COLO668 (cell line): Measurements from ENCODE around the gene PLEKHA7.

Experiments used
- DNase-seq: peaks from one replicate; lab custom pipeline; 2025; ENCODE audit not compliant: unreplicated experiment; lab: John Stamatoyannopoulos, UW

Gene PLEKHA7

DNA sequence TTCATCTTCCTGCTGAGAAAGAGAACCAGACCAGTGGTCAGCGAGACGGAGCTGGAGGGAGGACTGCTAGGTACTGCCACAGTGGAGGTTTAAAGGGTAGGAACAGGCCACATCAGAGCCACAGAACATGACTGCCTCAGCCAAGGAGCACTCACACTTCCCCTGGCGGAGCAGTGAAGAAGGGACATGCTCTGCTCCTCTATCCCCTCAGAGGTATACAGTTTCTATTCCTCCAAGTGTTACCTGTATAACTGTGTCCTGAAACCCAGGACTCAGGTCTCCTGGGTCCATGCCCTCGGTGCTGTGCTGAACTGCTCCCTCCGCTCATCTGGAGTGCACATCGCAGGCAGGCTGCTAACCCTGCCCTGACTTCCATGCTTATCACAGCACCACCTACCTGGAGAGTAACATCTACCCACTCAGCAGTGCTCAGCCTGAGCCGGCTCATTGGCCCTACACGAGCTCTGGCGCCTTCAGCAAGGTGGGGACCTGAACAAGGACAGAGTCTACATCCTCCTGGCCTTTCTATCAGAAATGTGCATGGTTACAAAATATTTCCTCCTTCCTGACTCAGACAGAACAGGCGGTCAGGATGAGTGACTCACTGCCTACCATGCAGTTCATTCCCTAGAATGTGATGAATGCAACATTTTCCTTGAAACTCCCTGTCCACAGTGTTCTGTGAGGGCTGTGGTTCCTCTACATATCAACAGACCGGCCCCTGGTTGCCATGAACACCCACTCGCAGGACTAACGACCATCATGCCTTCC is 222.8 kb downstream of the PLEKHA7 start:
- no peak for DNase-seq

DNA sequence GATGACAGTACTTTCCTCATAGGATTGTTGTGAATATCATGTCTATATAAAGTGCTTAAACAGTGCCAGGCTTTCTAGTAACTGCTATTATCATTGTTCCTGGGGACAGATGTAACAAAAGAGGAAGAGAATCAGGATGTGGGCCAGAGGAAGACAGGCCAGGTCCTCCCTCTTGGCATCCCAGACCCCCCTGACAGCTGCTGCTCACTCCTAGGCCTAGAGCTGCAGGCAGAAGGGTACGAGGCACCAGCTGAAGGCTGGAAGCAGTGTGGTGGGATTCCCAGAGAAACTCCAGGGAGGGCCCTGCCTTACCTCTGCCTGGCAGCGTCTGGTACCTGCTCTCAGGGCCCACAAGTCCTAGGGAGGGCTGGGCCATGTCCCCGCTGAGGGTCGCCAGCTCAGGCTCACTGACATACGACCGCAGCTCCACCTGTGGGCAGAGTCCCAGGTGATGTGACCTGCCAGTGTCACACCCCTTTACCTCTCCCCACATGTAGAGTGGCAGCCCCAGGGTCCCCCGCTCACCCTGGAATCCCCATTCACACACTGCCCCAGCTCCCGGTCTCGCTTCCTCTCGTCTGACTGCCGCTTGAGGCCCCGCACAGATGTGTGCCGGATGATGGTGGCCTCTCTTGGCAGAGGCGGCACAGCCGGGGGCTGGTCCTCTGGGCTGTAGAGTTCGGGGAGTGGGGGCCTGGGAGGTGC is 223.6 kb downstream of the PLEKHA7 start:
- DNase-seq, result no peak

DNA sequence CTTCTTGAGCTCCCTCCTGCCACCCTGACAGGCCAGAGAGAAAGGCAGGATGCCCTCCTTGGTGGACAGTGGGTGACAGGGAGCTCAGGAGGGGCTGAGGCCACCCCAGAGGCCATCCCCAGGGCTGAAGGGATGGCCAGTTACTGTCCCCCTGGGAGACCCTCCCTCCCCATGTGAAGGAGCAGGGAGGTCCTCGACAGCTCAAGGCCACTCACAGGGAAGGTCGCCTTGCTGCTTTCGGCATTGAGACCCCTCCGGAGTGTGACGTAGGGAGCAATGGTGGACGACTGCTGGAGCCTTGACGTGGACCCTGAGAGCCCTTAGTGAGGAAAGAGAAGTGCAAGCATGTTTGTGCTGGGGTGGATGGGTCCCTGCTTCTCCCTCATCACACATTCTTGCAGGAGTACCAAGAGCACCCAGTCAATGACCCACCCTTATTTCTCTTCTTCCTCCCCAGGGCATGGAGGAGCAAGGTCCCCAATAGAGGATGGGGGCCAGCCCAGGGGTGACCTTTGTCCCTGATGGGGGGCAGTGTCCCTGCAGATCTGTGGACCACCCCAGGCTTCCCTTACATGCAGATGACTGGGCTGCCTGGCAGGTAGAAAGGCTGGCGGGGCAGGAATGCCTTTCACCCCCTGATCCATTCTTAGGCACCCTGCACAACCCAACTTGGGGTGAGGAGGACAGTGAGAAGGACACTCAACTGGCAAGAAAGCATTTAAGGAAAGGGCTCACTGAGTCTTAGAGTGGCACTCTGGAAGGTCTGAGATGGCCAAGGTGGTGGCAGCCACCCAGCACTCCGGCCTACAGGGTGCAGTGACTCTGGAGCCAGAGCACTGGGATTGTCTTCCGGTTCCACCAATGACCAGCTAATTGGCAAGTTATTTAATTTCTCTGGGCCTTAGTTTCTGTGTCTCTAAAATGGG is 224.4 kb downstream of the PLEKHA7 start:
- DNase-seq, result no peak

DNA sequence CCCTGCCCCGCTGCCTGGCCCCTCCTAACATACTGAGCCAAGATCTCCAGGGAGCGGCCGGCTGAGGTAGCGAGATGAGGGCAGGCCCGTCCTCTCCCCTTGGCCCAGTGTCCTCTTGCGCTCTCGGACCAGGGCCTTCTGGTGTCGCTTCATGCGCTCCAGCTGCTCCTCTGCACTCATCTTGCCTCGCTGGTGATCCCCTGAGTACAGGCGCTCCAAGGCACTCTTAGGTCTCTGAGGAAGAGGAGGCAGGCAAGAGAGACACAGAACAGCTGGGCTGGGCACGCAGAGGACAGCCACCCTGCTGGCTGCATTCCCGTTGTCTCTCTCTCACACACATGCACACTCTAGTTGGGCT is 225.2 kb downstream of the PLEKHA7 start:
- no peak for DNase-seq

DNA sequence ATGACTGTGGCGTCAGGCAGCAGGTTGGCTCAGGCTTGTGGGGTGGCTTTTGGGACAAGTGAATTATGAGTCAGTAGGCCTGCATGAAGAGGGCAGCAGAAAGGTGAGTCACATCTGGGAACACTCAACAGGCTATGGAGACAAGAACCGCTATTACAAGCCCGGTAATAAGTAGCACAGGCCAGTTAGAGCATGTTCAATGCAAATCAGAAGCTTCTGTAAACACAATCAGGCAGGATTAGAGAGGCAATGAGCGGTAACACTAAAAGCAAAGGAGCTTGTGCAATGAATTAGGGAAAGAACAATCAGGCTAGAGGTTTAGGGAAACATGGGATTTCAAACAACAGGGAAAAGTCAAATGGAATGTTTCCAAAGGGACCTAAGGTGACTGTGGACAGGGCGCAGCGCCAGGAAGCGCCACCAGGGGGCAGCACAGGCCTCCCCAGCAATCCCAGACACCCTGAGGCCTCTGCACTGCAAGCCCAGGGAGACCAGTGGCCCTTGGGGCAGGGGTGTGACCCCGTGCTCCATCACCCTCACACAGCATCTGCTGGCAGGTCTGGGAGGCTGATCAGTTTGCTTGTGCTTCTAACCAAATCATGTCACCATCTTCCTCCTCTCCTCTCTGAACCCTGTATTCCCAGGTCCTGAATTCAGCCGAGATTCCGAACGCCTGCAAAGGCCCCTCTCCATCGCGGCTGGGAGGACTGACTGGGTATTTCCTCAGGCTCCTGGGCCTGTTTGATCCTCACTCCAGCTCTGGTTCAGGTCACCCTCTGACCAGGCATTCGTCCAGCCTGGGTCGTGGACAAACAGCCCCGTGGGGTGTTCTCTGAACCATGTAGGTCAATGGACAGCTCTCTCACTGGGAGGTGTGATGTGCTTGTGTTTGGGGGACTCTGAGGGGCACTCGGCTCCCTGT is 225.8 kb downstream of the PLEKHA7 start:
- DNase-seq, result peak; percentile 63

DNA sequence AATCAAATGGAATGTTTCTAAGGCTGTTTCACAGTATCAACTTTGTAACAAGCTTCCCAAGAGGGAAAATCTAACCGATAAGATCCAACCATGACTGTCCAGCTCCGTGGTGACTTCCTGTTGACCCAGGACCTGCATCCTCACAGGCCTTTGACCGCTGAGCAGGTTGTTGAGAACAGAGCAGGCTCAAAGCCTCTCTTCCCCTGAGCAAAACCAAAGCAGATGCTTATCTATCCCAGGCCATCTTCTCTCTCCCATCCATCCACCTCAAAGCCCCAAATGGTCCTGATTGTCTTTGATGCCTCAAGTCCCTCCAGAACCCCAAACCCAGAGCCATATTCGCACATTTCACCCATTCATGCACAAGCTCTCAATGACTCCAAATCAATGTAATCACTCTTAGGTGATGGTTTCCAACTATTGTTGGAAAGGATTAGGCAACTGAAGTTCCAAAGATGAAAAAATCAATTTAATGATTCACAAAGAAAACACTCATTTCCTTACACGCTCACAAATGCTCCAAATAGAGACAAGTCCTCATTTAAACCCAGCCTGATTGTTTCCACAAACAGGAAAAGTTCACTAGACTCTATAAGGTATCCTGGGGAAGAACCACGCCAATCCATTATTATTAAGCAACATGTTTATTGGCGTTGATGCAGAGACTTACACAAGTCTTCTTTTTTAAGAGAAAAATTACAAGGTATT is 227.0 kb downstream of the PLEKHA7 start:
- no peak for DNase-seq

DNA sequence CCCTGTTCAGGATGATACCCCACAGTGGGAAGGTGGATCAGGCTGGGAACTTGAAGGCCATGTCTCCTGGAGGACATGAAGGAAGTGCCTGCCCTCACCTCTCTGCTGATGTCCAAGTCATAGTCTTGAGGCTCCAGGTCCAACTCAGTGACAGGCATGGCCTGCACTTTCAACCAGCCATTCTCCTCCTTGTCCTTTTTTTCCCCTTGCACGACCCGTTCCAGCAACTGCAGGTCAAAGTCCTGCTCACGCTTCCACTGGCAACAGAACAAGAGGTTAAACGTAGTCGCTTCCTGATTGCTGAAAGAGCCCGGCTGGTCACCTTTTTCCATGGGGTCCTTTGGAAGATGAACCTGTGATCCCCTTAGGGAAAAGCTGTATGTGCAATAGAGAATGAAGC is 228.1 kb downstream of the PLEKHA7 start:
- no peak for DNase-seq

DNA sequence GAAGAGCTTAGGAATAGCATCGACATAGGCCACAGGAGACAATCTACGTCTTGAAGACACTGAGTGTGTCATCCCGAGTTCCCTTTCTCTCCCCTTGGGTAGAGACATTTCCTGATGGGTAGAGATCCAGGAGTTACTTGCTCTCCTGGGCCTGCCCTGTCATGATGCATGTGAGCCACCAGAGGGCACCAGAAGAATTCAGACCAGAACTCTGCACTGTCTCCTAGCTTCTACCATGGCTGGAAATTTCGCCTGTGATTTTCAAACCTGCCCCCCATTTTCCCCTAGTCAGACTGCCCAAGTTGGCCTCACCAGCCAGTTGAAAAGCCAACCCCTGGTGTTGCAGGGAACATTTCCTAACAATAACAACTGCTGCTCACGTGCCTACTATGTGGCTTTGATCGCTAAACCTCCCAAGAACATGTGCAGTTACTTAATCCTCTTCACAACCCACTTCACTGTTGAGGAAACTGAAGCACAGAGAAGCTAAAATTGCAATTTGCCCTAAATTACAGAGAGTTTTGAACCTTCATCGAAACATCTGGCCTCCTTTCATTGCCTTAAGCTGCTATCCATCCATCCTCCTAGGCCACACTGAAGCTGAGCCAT is 228.6 kb downstream of the PLEKHA7 start:
- peak; percentile 56 for DNase-seq

DNA sequence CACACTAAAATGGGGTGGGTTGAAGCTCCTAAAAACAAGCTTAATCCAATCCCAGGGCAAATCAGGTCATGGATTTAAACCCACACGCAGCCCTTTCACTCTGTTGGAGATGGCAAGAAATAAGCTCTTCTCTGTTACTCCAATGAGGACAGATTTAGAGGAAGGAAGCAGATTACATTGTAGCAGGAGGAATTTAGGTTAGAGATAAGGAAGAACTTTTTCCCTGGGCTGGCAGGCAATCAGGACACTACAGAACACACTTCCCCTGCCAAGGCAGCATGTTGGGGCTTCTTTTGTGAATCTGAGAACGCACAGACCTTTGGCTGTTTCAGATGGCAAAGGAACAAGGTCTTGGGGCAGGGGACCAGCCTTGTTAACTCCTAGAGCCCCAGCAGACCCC is 229.5 kb downstream of the PLEKHA7 start:
- no peak for DNase-seq

DNA sequence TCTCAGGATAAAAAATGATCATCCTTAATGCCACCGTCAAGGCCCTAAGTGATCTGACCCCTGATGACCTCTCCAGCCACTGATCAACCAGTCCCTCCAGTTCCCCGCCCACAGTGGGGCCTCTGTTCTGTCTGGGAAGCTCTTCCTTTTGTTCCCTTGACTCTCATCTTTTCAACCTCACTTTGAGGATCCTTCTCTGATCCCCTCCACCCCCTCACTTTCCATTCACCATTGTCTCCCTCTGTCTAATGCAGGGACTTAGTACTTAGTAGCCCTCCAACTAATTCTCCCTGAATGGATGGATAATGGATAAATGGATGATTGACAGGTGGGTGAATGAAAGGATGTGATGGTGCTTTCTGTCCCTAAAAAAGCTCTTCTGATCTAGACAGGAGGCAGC is 230.1 kb downstream of the PLEKHA7 start:
- no peak for DNase-seq

DNA sequence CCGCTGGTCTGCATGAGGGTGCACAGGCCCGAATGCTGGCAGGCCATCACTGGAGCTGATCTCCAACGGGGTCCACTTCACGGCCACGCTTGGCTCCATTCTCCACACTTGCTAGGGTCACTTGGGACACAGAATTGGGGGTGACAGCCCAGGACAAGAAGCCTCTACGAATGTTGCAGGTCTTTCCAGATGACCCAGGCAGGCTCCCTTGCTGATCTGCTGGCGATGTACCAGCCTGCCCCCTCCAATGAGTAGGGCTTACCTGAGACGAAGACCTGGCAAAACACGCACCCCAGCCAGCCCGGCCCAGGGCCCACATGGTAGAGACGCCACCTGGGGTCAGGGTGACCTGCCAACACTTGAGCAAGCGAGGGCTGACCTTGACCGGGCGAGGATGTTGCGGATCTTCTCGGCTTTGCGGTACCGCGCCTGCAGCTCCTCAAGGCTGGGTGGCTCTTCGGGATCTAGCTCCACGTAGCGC is 230.9 kb downstream of the PLEKHA7 start:
- no peak for DNase-seq

DNA sequence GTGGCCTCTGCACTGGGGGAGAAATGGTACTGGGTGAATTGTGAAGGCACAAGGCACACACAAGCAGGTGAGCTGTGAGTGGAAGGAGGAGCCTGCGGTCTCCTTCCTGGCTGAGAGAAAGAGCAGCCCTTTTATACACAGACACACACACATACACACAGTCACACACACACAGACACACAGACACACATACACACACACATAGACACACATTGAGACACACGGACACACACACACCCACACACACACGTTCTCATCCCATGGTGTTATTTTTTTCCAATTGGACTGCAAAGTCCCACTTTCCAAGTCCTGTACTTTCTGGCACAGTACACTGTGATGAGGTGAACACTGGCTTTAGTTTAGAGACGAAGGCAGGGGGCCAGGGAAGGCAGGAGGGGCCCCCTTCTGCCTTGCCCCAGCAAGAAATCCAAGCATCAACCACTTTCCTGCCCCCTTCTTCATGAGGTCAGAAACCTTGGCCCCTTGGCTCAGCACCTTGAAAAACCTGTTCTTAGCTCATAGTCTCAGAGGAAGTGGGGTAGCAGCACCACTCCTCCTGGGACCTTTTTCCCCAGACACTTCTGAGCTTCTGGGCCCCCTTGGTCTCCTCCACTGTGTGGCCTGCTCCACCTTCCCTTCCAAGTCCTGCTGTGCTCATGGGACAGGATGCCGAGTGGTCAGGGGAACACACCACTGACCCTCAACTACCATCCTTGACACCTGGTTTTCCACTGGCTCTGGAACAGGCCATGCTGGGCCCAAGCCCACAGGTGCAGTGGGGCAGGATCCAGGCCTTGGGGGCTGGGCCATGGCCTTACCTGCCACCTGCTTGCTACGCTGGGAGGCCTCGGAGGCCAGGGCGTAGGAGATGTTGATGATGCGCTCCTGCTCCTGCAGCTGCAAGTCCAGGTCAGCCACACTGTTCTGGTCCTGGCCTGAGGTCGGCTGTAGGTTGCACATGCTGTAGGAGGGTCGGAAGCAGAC is 232.0 kb downstream of the PLEKHA7 start:
- DNase-seq, result no peak

DNA sequence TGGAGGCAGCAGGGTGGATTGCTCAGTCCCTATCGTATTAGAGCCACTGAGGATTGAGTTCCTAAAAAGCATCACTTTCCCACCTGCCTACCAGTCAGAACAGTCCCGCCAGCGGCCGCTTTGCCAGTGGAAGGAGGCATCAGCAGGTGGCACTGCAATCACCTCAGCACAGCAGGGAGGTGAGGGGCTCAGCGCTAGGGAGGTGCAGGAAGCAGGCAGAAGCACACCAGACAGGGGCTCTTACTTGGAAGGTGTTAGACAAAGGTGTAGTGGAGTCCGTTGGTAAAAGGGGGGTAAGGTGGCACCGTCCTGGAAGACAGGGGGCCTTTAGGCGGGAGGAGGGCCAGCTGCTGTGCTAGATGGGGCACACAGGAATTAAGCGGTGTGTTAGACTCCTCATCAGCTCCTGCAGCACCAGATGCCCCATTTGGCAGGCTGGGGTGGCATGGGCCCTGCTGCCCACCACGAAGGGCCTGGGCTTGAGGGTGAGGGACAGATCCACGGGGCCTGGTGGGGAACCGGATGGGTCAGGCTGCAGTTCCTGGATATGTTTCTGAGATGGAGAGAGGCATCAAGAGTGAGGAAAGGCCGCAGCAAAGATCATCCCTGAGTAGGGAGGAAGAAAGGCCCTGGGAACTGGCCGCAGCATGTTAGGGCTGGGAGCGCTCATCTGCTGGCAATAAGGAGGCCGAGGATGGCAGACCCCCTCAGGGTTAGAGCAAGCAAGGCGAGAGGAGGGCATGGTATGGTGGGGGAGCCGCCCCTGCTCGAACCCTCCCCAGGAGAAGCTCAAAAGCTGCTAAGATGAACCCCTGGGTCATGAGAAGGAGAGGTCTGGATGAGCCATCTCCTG is 233.3 kb downstream of the PLEKHA7 start:
- no peak for DNase-seq

DNA sequence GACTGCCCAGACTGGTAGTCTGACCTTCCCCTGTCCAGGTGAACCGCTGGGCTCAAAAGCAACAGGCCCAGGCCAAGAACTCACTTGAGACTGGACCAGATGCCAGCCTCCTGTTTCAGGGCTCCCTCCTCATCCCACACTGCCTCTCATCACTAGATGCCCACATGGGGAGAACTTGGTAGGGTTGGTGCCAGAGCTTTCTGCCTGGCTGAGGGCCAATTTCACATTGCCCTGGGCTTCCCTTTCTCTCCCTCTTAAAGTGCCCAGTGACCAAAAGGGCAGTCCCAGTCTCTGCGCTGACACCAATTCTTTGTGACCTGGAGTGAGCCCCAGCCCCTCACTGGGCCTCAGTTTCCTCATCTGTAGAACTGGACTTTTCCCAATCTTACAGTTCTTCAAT is 234.1 kb downstream of the PLEKHA7 start:
- DNase-seq, result no peak

DNA sequence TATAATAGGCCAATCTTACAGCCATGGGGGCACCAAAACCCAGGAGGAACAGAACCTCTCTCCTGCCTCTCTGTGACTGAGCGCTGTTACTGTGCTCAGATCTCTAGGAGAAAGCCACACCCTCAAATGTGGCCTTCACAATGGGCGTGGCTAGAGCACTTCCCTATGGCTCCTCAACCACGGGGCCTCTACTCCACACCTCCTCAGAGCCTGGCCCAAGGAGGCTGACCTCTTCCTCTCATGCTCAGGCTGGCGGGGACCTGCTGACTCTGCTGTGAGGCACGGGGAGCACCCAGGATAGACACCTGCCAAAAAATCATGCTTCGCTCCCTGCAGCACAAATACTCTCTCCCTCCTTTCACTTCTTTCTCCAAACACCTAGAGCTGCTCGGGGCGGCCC is 234.8 kb downstream of the PLEKHA7 start:
- DNase-seq, result no peak

DNA sequence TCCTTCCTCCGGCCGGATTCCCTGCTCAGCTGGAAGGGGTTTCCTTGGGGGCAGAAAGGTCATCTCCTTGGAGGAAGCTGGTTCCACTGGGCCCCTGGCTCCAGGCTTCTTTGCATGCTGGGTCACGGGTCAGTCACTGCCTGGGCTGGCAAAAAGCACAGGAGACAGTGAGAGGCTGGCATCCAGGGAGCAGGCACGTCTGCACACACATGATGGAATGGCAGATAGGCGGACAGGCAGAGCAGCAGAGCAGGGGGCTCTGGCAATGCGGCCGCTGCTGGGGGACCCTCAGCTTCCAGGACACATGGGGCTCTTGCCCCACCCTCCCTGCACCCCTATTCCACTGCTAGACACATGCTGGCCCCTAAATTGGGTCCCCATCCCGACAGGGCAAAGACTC is 235.3 kb downstream of the PLEKHA7 start:
- no peak for DNase-seq

DNA sequence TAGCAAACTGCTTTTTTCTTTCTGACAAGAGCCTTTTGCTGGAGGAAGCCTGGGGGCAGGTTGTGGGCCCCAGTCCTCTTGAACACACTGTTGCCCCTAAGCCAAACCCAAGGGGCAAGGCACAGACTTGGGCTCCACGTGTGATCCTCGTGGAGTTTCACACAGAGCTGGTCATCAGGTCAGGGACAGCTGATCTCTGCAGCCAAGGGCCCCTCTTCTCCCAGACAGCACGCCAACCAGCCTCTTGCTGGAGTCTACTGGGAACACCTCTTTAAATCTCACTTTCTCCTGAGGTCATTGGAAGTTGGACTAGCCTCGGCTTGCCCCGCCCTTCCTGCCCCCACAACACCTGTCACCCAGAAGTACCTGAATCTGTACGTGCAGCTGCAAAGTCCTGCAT is 235.9 kb downstream of the PLEKHA7 start:
- no peak for DNase-seq
